MV-4-11 (cell line): ENCODE results near the gene FGD5.
A peak's percentile ranks its signal among the peaks of the same experiment; 100 is the strongest.
"Not testable (repeated sequence)": the region's sequence is repeated elsewhere in the genome, so short reads cannot be mapped to it uniquely, and the experiment has no call there.

Source experiments
- DNase-seq: peaks from one replicate; lab custom pipeline; 2025; lab: John Stamatoyannopoulos, UW

Gene FGD5

DNA sequence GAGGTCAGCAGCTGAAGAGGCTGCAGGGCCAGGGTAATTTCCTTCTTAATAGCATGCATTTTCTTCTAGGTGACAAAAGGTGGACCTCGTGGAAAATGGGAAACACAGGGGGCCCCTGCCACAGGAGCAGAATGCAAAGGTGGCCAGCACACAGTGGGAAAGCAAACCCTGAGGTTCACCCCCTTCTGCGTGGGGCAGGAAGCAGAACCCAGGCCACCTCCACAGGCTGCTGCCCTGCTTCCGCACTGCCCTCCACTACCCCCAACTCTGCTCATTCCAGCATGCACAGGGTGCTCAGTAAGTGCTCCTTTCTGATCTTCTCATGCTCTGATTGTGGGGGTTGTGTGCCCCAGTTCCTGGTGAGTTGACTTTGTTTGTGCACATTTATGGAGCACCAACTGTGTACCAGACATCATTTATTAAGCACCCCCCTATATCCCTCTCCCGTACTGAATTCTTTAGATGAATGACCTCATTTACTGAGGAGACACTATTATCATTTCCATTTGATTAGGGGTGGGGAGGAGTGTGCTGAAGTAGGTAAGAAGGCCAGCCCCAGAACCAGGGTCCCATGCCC lies 12.7 kb upstream of the FGD5 start:
- no peak for DNase-seq

DNA sequence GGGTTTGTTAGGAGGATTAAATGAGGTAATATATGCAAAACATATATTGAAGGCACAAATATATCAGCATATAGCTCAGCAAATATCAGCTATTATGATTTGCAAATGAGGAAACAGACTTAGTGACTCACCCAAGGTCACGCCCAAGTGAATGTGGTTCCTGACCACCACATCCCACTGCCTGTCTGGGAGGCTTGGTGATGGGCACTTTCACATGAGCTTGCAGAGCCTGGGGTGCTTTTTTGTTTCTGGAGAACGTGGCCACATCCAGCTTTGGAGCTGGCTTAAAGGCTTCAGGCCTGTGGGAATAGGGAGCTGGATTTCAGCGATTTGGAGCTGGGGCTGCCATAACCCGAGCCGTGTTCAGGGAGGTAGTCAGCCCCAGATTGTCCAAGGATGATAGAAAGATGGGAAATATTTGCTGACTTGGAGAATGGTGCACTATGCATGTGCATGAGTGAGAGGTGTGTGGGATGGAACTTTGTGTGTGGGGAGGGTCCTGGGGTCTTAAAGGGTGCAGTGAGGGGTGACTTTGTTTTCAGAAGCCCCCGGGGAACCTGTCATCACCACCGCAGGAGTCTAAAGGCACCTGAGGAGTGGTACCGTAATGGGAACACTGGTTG lies 12.0 kb upstream of the FGD5 start:
- DNase-seq, result peak; percentile 91

- DNase-seq, result no peak
These were observed 10.7 kb upstream of the FGD5 start for GRCh38 chr3:14808025-14808424.

DNA sequence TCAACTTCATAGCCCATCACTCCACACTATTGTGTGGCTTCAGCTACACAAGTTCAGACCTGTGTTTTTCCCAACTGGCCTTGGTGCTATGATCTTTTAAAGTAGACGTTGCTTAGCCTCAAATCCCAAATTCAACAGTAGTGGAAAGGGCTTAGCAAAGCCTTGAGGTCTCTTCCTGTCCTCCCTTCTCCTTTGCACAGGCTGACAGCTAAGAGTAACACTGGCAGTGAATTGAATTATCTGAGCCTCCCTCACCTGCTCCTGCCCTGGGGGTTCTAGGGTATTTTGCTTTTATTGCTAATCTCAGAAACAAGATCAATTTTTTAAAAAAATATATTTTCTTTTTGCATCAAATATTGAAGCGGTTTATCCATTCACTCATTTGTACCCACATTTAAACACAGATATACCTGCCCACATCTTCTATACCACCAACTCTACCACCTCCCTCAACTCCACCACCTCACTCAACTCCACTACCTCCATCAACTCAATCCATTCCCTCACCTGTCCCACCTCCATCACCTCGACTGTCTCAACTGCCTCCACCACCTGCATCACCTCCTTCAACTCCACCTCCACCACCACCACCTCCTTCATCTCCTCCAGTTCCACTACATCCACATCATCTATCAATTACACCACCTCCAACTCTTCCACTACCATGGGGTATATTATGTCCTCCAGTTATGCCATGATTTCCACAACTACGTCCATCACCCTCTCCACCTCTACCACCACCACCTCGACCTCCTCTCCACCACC lies 10.1 kb upstream of the FGD5 start:
- DNase-seq, result no peak

DNA sequence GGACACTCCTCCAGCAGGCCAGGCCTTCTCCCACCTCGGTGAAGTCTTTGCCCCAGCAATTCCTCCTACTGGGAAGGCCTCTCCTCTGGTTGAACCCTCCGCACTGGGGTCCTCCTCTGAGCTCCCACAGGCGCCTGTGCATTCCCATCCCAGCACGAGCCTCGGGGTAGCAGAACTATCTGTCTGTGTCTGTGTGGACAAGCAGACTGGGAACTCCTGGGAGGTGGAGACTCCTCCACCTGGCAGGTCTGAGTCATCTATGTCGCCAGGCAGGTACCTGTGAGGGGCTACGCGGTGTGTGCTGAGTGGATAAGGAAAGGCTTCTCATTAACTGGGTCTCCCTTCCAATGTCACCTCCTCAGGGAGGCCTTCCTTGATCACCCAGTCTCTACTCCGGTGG lies 9.2 kb upstream of the FGD5 start:
- DNase-seq, result not testable (repeated sequence)

- no peak for DNase-seq
These were observed 8.5 kb upstream of the FGD5 start for GRCh38 chr3:14810070-14810791.

- DNase-seq, result no peak
These were observed 7.7 kb upstream of the FGD5 start for GRCh38 chr3:14810801-14811661.

GRCh38 chr3:14811684-14812083 lies 7.1 kb upstream of the FGD5 start:
- no peak for DNase-seq

GRCh38 chr3:14812196-14812790 lies 6.5 kb upstream of the FGD5 start:
- no peak for DNase-seq

- DNase-seq, result no peak
These were observed 4.3 kb upstream of the FGD5 start for GRCh38 chr3:14814411-14814871.

GRCh38 chr3:14816359-14816758 lies 2.4 kb upstream of the FGD5 start:
- no peak for DNase-seq

DNA sequence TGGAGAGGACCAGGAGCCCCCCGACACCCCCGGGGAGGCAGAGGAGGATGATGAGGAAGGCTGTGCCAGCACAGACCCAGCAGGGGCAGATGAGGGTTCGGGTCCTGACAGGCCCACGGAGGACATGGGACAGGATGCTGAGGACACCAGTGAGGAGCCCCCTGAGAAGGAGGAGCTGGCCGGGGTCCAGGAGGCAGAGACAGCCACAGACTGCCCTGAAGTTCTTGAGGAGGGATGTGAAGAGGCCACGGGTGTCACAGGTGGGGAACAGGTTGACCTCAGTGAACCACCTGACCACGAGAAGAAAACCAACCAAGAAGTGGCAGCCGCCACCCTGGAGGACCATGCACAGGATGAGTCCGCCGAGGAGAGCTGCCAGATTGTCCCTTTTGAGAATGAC lies 909 bp downstream of the FGD5 start:
- no peak for DNase-seq

DNA sequence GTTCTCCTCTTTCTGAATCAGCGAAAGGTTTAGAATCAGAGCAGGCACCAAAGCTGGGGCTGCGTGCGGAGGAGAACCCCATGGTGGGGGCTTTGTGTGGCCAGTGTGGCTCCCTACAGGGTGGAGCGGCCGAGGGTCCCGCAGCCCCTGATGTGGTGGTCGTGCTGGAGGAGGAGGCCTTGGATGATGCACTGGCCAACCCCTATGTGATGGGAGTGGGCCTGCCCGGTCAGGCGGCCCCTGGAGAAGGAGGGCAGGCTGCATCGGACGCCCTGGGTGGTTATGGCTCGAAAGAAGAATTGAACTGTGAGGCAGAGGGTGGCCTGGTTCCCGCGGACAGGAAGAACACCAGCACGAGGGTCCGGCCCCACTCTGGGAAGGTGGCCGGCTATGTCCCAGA lies 1.4 kb downstream of the FGD5 start:
- no peak for DNase-seq

- no peak for DNase-seq
These were observed 2.4 kb downstream of the FGD5 start for GRCh38 chr3:14821151-14821550.

DNA sequence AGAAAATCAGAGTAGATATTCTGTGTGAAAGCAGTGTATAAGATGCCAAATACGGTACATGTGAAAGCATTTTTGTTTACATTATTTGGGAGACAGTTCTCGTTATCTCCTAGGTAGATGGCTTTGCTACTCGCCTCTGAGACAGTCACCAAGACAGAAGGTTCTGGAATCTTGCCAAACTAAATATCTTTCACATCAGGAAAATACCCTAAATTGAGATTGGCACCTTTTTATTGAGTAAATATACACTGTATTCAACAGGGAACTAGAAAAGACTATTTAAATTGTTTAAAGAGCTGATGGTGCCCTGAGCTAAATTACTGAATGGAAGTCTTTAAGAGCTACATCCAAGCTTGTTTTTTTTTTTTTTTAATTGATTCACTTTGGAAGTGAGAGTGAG lies 3.4 kb downstream of the FGD5 start:
- no peak for DNase-seq

DNA sequence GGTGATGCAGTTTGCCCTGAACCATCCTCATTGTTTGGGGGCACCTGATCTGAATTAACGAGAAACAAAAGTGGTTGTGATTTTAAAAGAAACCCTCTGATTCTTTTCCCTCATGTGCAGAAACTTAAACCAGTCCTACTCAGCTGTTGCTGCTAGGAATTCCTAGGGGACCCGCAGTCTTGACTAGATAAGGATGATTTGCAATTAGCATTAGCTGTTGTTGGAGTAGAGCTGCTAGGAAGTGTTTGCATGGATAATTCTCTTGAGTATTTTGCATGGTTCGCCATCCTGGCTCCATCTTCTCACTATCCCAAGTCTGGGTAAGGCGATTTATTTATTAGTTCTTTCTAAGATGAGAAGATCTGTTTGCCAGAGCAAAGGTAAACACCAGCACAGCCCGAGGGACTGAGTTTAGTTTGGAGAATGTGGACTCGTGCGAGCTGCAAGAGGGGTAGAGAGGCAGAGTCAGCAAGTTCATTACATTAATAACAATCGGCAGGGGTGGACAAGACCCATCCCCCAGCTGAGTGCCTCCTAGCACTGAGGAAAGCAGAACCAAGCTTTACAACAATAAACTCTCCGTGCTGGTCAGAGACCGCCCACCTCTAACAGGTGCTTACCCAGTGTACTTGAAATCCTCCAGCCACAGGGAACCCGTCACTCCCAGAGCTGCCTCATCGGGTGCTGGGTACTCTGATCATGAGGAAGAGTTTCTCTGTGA lies 4.1 kb downstream of the FGD5 start:
- no peak for DNase-seq

DNA sequence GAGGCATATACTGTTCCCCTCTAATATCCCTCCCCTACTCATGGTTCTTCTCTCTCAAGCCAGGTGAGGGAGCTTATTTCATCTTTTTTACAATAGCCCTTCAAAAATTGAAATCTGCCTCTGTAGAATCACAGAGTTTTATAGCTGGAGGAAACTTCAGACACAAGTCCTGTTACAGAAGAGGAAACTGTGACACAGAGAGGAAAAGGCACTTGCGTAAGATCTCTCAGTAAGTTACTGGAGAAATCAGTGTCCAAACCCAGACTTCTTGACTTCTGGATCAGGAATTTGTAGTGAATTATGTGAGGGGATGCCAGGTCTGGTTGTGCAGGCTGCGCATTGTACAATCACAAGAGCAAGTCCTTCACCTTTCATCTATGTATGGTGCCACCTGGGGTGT lies 4.6 kb downstream of the FGD5 start:
- DNase-seq, result peak; percentile 20

- peak; percentile 55 for DNase-seq
These were observed 5.3 kb downstream of the FGD5 start for GRCh38 chr3:14823910-14824629.

- DNase-seq, result no peak
These were observed 5.9 kb downstream of the FGD5 start for GRCh38 chr3:14824646-14825045.

- no peak for DNase-seq
These were observed 7.3 kb downstream of the FGD5 start for GRCh38 chr3:14826069-14826468.
